Fibroblast of villous mesenchyme (primary cell): ENCODE measurements around the gene NCBP3. TPM values are rescaled to one million over a fixed set of nuclear protein-coding genes. Genes with fewer than 3 reads are reported as not detected.

Source experiments
- DNase-seq: peaks from one replicate; pipeline ENCODE4 v3.0.0-alpha.2; 2010; ENCODE audit warnings: low read depth
- H3K4me3 ChIP-seq: 2 replicates; pipeline ENCODE4 v1.5.1; 2011; ENCODE audit warnings: low read depth, mild to moderate bottlenecking, low read length
- total RNA-seq: library from RNA; depleted of rRNA; stranded (reverse); fragments of >200 nt; gene quantifications from 2 replicates; pipeline ENCODE4 v1.2.3, GENCODE V29; 2012
- TF ChIP-seq, protein P1 (sequence below): IDR thresholded peaks from 2 replicates; pipeline ENCODE4 v1.5.1; 2012; ENCODE audit warnings: low read depth, mild to moderate bottlenecking, low read length; ENCODE audit not compliant: insufficient read depth

NCBP3 gene
- total RNA-seq, 1 donor, result 26.3 TPM

DNA sequence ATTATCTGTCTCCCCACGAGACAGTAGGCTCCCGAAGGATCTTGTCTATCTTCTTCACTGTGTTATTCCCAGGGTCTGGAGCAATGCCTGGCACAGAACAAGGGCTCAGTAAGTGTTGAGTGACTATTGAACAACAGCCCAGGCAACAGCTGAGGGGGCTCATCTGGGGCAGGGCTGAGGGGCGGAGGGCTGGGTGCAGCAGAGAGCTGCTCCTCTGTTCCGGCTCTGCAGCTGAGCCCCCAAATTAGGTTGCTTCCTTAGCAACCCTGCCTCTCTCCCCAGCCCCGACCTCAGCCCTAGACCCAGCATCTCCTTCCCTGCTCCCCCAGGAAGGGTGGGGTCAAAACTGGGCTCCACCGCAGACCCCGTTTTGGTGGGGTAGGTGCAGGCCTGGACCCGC, 77.3 kb downstream of the NCBP3 start:
- no peak for DNase-seq
- H3K4me3 ChIP-seq, result no peak overlapping the region
- TF ChIP-seq, protein P1, sequence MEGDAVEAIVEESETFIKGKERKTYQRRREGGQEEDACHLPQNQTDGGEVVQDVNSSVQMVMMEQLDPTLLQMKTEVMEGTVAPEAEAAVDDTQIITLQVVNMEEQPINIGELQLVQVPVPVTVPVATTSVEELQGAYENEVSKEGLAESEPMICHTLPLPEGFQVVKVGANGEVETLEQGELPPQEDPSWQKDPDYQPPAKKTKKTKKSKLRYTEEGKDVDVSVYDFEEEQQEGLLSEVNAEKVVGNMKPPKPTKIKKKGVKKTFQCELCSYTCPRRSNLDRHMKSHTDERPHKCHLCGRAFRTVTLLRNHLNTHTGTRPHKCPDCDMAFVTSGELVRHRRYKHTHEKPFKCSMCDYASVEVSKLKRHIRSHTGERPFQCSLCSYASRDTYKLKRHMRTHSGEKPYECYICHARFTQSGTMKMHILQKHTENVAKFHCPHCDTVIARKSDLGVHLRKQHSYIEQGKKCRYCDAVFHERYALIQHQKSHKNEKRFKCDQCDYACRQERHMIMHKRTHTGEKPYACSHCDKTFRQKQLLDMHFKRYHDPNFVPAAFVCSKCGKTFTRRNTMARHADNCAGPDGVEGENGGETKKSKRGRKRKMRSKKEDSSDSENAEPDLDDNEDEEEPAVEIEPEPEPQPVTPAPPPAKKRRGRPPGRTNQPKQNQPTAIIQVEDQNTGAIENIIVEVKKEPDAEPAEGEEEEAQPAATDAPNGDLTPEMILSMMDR, result no peak

GRCh38 chr17:3768341-3768740, 77.7 kb downstream of the NCBP3 start:
- H3K4me3 ChIP-seq, result no peak overlapping the region
- no peak for DNase-seq
- TF ChIP-seq, protein P1, result no peak

- H3K4me3 ChIP-seq, result no peak overlapping the region
- TF ChIP-seq, protein P1, result no peak
- DNase-seq, result no peak
Measured at GRCh38 chr17:3766779-3767178, 79.3 kb downstream of the NCBP3 start.

GRCh38 chr17:3765981-3766380, 80.1 kb downstream of the NCBP3 start:
- no peak for DNase-seq
- H3K4me3 ChIP-seq, result no peak overlapping the region
- TF ChIP-seq, protein P1, result no peak

DNA sequence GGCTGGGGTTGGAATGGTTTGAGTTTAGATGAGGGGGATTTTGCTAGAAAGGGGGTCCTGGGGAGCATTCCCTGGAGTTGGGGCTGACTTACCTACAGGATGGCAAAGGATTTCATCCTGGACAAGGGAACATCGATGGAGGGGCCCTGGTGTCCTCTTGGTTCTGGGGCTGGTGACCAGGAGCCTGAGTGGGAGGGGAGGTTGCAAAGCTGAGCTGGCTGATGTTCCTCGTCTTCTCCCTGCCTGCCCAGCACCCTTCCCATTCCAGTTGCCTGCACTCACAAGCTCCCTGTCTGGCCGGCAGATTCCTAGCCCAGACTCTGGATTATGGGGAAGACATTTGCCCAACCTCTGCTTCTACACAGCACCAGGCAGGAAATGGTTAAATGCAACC, 82.3 kb downstream of the NCBP3 start:
- TF ChIP-seq, protein P1, result no peak
- DNase-seq, result no peak
- H3K4me3 ChIP-seq, result no peak overlapping the region

DNA sequence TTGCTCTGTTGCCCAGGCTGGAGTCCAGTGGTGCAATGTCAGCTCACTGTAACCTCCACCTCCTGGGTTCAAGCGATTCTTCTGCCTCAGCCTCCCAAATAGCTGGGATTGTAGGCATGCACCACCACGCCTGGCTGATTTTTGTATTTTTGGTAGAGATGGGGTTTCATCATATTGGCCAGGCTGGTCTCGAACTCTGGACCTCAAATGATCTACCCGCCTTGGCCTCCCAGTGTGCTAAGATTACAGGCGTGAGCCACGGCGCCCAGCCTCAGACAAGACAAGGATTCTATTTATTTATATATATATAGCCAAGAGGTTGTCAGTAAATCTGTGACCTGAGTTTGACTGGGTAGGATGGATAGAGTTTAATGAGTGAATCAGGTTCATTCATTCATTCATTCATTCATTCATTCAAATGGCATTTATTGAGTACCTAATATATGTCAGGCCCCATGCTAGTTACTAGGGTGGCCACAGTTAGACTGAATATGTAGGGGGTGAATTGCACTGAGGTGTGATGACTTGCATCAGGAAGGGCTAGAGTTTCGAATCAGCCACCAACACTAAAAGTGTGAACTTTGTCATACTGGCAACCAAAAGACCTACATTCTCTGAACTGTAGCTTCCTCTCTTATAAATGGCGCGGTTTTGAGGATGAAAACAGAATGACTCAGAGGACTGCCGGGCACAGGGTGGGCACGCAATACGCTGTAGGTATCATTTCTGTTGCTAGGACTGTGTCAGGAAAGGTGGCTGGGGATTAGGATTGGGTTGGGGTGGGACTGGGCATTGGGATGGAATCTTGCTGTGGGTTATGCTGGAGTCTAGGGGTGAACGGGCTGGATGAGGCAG, 82.9 kb downstream of the NCBP3 start:
- TF ChIP-seq, protein P1, result no peak
- no peak overlapping the region for H3K4me3 ChIP-seq
- DNase-seq, result no peak
